Dedifferentiated amniotic fluid mesenchymal stem cell (primary cell): ENCODE results near the gene EFTUD2.
"Not testable (repeated sequence)": the region's sequence is repeated elsewhere in the genome, so short reads cannot be mapped to it uniquely, and the experiment has no call there.

Source experiments
- DNase-seq: peaks from one replicate; pipeline ENCODE4 v3.0.0-alpha.2; 2016; ENCODE audit errors: extremely low spot score

The EFTUD2 gene

DNA sequence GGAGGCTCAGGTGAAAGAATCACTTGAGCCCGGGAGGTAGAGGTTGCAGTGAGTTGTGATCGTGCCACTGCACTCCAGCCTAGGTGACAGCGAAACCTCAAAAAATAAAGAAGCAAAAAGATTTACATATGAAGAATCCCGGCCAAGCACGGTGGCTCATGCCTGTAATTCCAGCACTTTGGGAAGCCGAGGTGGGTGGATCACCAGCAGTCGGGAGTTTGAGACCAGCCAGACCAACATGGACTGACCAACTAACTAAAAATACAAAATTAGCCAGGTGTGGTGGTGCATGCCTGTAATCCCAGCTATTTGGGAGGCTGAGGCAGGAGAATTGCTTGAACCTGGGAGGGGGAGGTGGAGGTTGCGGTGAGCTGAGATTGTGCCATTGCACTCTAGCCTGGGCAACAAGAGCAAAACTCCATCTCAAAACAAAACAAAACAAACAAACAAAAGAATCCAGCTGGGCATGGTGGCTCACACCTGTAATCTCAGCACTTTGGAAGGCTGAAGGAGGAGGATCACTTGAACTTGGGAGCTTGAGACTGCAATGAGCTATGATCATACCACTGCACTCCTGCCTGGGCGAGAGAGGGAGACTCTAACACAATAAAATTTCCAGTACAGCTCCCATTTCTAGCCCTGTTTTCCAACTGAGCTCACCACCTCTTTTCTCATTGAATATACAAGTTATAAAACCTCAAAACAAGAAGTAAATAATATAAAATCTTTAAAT is 90.4 kb downstream of the EFTUD2 start:
- not testable (repeated sequence) for DNase-seq

DNA sequence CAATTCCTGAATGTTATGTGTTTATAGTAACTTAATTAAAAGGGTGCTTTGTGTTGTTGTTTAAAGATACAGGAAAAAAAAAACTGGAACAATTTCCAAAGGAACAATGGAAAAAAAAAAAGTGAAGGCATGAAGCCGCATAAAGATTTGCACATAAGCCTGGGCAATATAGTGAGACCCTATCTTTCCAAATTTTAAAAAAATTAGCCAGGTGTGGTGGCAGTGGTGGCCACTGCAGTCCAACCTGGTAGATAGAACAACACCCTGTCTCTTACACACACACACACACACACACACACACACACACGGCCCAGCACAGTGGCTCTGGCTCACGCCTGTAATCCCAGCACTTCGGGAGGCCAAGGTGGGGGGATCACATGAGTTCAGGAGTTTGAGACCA is 91.1 kb downstream of the EFTUD2 start:
- no peak for DNase-seq

DNA sequence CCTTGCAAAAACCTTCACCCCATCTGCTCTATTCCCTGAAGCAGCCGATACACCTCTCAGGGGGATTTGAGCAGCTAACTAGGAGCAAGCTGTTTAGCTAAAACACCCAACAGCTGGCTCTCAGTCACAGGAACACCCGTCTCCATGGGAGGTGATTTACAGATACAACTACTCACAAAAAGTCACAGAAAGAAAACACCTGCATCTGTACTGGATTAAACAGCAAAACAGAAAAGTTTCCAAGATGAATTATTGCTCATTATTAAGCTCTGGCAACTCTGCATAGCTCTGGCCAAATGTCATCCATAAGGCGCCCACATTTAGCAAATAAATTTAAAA is 91.5 kb downstream of the EFTUD2 start:
- no peak for DNase-seq

DNA sequence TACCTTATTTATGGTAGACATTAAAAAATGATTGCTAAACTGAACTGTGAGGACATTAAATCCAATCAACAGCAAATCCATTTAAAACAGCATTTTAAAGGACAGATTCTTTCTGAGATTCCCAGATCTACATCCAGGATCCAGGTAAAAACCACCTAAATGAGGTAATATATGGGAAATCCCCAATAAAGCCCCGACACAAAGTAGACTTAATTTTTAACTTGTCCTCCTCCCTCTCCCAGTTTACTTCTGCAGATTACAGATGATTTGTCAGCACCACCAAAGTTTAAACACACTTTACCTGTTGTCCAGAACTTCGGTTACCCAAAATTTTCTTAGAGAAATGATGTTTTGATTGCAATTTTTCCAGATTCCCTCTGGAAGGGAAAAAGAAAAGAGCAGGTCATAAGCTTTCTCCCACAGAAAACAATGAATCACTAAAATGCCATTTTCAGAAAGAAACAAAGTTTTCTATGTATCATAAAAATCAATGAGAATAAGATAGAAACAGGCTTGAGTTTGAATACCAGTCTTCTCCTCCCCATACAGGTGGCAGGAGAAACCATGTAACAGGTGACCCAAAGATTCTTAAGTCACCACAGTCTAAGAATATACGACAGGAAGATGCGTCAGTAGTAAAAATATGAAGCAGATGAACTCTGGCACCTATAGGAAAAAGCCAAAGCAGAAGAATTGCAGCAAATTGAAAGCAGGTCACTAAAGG is 92.0 kb downstream of the EFTUD2 start:
- no peak for DNase-seq

DNA sequence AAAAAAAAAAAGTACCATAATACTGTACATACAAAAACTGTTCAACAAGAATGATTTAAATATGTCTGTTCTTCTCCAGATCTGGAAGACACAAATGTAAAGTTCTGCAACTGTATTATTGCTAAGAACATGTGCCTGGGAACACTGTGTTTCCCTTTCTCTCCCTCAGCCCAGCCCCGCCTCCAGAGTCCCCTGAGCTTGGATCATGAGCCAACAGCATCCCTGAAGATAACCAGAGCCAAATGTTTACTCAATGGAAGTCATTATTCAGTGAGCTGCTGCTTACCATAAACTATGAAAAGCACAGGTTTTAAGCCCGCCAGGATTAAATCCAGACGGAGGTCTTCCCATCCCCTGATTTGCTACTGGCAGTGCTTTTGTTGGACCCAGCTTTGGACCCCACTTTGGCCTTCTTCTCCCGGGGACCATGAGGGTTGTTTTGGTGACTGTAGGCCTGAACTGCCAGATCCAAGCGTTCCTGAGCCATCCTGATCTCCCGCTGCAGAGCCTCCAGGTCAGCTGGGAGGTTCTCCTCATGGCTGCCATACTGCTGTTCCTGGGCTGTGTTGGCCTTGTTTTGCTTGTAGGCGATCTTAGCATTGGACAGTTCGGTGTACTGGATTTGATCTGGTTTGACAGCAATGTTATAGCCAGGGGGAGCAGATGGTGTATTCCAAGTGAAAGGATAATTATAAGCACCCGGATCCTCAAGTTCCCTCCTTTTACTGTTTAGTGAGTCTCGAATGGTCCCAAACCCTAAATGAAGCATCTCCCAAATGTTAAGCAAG is 94.7 kb downstream of the EFTUD2 start:
- DNase-seq, result no peak

DNA sequence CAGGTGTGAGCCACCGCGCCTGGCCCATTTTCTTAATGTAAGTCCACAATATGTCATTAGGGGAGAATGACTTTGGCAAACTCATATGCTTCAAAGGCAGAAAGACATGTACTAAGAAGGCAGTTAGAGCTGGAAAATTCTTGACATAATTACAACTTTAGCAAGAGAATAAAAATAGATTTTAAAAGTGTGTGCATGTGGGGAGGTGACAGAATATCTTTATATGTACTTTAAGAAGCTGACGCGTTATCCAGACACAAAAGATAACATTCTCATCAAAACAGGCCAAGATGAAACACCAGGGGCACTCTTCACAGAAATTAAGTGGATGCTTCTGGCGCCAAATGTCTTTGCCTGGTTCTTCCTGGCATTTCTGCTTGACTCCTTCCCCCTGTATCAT is 97.4 kb downstream of the EFTUD2 start:
- no peak for DNase-seq
